ENCODE measurements around the gene ABHD4. TPM values are rescaled to one million over a fixed set of nuclear protein-coding genes. Genes with fewer than 3 reads are reported as not detected.

Gene ABHD4
- total RNA-seq, 4 donors from 2014 or later, result 17.1 to 38.7 (median 27.6) TPM

DNA sequence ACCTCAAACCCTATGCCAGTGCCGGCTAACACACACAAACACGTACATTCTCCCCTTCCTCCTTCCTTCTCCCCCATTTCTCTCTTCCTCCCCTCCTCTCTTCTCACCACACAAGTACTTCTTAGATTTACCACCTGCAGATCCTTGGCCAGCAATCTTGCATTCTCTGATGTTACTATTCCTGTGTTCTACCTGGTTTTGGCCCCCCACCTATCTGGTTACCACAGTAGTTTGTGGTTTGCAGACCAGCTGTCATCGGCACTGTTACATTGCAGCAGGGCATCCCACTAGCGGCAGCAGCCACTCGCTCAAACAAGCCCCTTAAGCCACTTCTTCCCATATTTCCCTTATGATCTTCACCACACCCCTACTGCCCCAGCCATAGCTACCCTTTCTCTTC is 3.9 kb downstream of the ABHD4 start:
- Histone ChIP-seq H3K36me3 (peaks cover 10 to 61% of the 10 kb centered on the region in 2 donors), H3K27me3 (no peaks in the 10 kb centered on the region), H3K4me1 (peaks cover 21 to 30% of the 10 kb centered on the region in 2 donors), H3K9me3 (no peaks in the 10 kb centered on the region), H3K4me3 (no peak overlapping the region), H3K27ac (no peak overlapping the region)
- TF ChIP-seq POLR2A (IDR thresholded peaks at IDR 0.05), result no peak
- no peak for TF ChIP-seq CTCF (IDR thresholded peaks at IDR 0.05 in 4 of 5, conservative IDR thresholded peaks at IDR 0.05 in 1 of 5)
- DNase-seq (no peak), ATAC-seq (no peak)
- in situ Hi-C loops (cut with MboI; ENCODE audit: low sequenced_read_pairs in 4 of 4) (no loop called here), intact Hi-C loops (cut with DNase I; ENCODE audit: low total_unique reads) (no loop called here)

DNA sequence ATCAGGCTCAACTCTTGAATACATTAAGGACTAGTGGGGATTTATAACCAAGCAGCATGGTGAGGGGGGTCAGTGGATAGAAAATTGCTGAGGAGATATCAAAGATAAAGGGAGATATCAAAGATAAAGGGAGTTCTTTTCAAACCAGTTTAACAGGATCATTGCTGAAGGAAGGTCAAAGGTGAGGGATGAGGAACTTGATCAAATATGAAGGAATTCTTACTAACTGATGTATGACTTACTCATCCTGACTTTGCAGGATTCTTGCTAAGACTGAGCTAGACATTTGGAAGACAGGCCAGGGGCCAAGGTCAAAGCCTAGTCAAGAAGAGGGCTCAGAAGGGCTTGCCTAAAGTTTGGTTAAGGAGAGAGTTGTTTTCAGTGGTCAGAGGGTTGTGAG is 4.8 kb downstream of the ABHD4 start:
- no peak for ATAC-seq
- Histone ChIP-seq H3K9me3 (no peaks in the 10 kb centered on the region), H3K36me3 (peaks cover 10 to 70% of the 10 kb centered on the region in 2 donors), H3K27ac (no peak overlapping the region), H3K27me3 (no peaks in the 10 kb centered on the region), H3K4me3 (no peak overlapping the region), H3K4me1 (peaks cover 21 to 24% of the 10 kb centered on the region in 2 donors)
- intact Hi-C loops (cut with DNase I; ENCODE audit: low total_unique reads) (no loop called here), in situ Hi-C loops (cut with MboI; ENCODE audit: low sequenced_read_pairs in 4 of 4) (no loop called here)
- TF ChIP-seq CTCF (IDR thresholded peaks at IDR 0.05 in 4 of 5, conservative IDR thresholded peaks at IDR 0.05 in 1 of 5), result no peak
- TF ChIP-seq POLR2A (IDR thresholded peaks at IDR 0.05), result no peak
- DNase-seq, result no peak

GRCh38 chr14:22606380-22606779 is 8.3 kb downstream of the ABHD4 start:
- no peak for DNase-seq
- H3K9me3 ChIP-seq, result no peaks in the 10 kb centered on the region

DNA sequence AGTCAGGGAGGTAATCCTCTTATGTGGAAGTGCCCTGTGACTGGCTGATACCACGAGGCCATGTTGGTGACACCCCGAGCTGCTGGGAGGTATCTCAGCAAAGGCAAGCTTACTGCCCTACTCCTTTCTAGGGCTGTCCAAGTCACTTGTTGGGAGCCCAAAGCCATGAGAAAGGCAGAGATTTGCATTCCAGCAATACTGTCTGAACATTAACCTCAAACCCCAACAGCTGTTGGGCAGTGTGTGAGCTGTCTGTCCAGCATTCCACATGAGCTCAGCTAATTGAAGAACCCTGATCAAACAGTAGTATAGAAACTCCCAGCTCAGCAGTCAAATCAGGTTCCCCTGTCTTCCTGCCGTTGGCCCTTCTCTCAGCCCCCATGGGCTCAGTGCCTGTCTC is 9.2 kb downstream of the ABHD4 start:
- in situ Hi-C loops (cut with MboI; ENCODE audit: low sequenced_read_pairs in 4 of 4) (no loop called here), intact Hi-C loops (cut with DNase I; ENCODE audit: low total_unique reads) (no loop called here)
- Histone ChIP-seq H3K9me3 (no peaks in the 10 kb centered on the region), H3K4me3 (no peak overlapping the region), H3K36me3 (peaks cover 10 to 99% of the 10 kb centered on the region in 2 donors), H3K27ac (no peak overlapping the region), H3K4me1 (no peaks in the 10 kb centered on the region), H3K27me3 (no peaks in the 10 kb centered on the region)
- ATAC-seq, result no peak
- TF ChIP-seq CTCF (IDR thresholded peaks at IDR 0.05 in 4 of 5, conservative IDR thresholded peaks at IDR 0.05 in 1 of 5), result no peak
- no peak for TF ChIP-seq POLR2A (IDR thresholded peaks at IDR 0.05)
- no peak for DNase-seq

More at GRCh38 chr14:22606380-22606779, 8.3 kb downstream of the ABHD4 start:
- in situ Hi-C loops (cut with MboI; ENCODE audit: low sequenced_read_pairs in 4 of 4), result no loop called here
- Histone ChIP-seq H3K4me1 (peaks cover 0 to 2% of the 10 kb centered on the region in 2 donors), H3K36me3 (peaks cover 10 to 100% of the 10 kb centered on the region in 2 donors), H3K4me3 (no peak overlapping the region), H3K27ac (no peak overlapping the region), H3K27me3 (no peaks in the 10 kb centered on the region)
- no peak for ATAC-seq
- intact Hi-C loops (cut with DNase I; ENCODE audit: low total_unique reads), result no loop called here
- no peak for TF ChIP-seq POLR2A (IDR thresholded peaks at IDR 0.05)
- TF ChIP-seq CTCF (IDR thresholded peaks at IDR 0.05 in 4 of 5, conservative IDR thresholded peaks at IDR 0.05 in 1 of 5), result no peak

DNA sequence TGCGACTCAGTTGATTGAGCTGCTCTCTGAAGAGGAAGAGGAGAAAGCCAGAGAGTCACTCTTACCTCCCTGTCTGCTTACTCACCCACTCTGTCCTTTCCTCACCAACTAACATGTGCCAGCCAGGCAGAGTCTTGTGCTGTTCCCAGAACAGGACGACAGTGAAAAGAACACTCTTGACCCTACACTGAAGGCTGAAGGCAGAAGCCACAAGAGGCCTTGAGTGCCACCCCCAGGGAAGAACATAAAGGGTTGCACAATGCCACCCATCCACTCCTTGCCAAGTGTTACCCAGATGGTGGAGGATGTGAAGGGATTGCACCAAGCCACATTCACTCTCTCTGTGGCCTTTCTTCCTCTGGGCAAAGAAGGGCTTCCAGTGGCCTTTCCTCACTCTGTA is 12.8 kb downstream of the ABHD4 start:
- H3K36me3 ChIP-seq, result peaks cover 4 to 63% of the 10 kb centered on the region in 2 donors
- intact Hi-C loops (cut with DNase I; ENCODE audit: low total_unique reads) (no loop called here), in situ Hi-C loops (cut with MboI; ENCODE audit: low sequenced_read_pairs in 4 of 4) (no loop called here)
- H3K27ac ChIP-seq, result no peak overlapping the region
- peaks cover 11 to 12% of the 10 kb centered on the region in 2 donors for H3K4me1 ChIP-seq
- H3K4me3 ChIP-seq, result no peak overlapping the region
- H3K27me3 ChIP-seq, result no peaks in the 10 kb centered on the region
- TF ChIP-seq CTCF (IDR thresholded peaks at IDR 0.05 in 4 of 5, conservative IDR thresholded peaks at IDR 0.05 in 1 of 5) (no peak), POLR2A (IDR thresholded peaks at IDR 0.05) (no peak)
- DNase-seq, result no peak
- no peaks in the 10 kb centered on the region for H3K9me3 ChIP-seq
- no peak for ATAC-seq
